Chondrocyte (in vitro differentiated cells): ENCODE measurements around the gene PTPRB. TPM values are rescaled to one million over a fixed set of nuclear protein-coding genes. Genes with fewer than 3 reads are reported as not detected.

ENCODE experiments used
- DNase-seq: peaks from one replicate; pipeline ENCODE4 v3.0.0; 2021; ENCODE audit warnings: mixed read lengths, low spot score
- H3K27ac Mint-ChIP-seq: one replicate; pipeline ENCODE4 v1.8.0; 2021; ENCODE audit warnings: mild to moderate bottlenecking, moderate library complexity, mixed read lengths; ENCODE audit not compliant: unreplicated experiment
- H3K27me3 Mint-ChIP-seq: 2 replicates; pipeline ENCODE4 v1.8.0; 2021; ENCODE audit warnings: low read depth, mixed read lengths
- H3K36me3 Mint-ChIP-seq: 2 replicates; pipeline ENCODE4 v1.8.0; 2021; ENCODE audit warnings: low read depth, mixed read lengths
- H3K4me1 Mint-ChIP-seq: 2 replicates; pipeline ENCODE4 v1.8.0; 2021; ENCODE audit warnings: low read depth, mild to moderate bottlenecking, mixed read lengths
- H3K4me3 Mint-ChIP-seq: one replicate; pipeline ENCODE4 v1.8.0; 2021; ENCODE audit warnings: mild to moderate bottlenecking, moderate library complexity, mixed read lengths; ENCODE audit not compliant: unreplicated experiment
- H3K9me3 Mint-ChIP-seq: 2 replicates; pipeline ENCODE4 v1.8.0; 2021; ENCODE audit warnings: low read depth, mixed read lengths
- CTCF ChIP-seq: fragments of 200-600 bp; sonication (generic); IDR thresholded peaks from 2 replicates; pipeline ENCODE4 v1.5.0; 2021; ENCODE audit warnings: antibody characterized with exemption, mild to moderate bottlenecking, moderate library complexity
- total RNA-seq: library from RNA; stranded (reverse); gene quantifications from 3 replicates; pipeline ENCODE4 v1.2.1, GENCODE V29; 2021

PTPRB gene
- total RNA-seq, 1 donor from 2014 or later = 0.37 TPM

- Mint-ChIP-seq H3K4me1 (peaks cover 14% of the 10 kb centered on the region), H3K4me3 (no peak overlapping the region), H3K36me3 (no peaks in the 10 kb centered on the region), H3K27ac (no peak overlapping the region), H3K27me3 (no peaks in the 10 kb centered on the region), H3K9me3 (no peaks in the 10 kb centered on the region)
- TF ChIP-seq CTCF = no peak
- no peak for DNase-seq
These were observed 87.0 kb downstream of the PTPRB start for GRCh38 chr12:70550180-70550577.

DNA sequence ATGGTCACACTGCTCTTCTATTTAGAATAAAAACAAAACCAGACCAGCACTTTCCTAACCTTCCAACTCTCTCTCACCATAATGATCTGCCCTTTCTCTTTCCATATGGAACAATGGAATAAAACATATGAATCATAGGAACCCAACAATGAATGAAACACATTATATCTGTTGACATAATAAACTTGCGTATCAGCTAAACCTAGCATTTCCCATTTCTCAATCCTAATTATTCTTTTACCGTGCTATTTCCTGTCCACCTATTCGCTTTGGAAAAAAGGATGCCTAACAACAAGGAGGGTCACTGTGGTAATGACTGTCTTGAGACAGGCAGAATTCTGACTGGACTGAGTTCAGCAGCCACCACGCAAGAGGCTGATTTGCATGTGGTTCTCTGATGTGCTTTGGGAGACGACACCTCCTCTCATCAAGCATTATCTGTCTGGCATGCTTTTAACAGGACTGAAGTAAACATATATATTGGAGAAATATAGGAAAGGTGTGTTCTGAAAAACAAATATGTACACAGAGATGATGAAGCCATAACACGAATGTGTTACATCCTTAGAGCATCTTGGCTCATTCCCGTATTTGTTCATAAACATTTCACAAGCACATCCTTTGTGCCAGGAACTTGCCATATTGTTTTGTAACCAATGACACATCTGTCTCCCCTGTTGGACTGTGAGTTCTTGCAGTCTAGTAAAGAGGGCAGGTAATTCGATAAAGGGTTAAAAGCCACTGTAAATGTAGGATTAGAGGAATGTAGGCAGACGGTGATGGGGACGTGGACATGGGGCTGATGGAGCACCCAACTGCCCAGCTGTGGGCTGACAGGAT is 87.7 kb downstream of the PTPRB start:
- TF ChIP-seq CTCF = no peak
- Mint-ChIP-seq H3K9me3 (no peaks in the 10 kb centered on the region), H3K4me3 (no peak overlapping the region), H3K36me3 (peaks cover 2% of the 10 kb centered on the region), H3K4me1 (peaks cover 14% of the 10 kb centered on the region), H3K27me3 (no peaks in the 10 kb centered on the region), H3K27ac (no peak overlapping the region)
- DNase-seq = no peak

DNA sequence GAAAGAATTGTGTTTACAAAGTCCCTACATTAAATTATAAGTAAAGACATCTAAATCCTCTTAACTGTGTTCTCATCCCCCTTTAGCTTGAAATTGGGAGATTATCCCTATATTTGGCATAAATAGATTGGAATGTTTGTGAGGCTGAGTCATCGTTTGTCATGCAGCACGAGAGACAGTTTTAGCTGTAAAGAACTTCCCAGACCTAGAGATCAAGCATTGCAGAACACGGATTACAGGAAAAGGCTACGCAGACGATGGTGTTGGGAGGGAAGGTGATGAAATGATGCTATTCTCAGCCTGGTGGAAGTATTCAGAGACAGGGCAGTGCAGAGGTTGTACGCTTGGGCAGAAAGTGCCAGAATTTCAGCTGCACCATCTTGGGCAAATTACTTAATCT is 93.8 kb downstream of the PTPRB start:
- no peak overlapping the region for H3K4me3 Mint-ChIP-seq
- no peak for DNase-seq
- H3K9me3 Mint-ChIP-seq = no peaks in the 10 kb centered on the region
- peaks cover 15% of the 10 kb centered on the region for H3K4me1 Mint-ChIP-seq
- H3K36me3 Mint-ChIP-seq = peaks cover 2% of the 10 kb centered on the region
- H3K27ac Mint-ChIP-seq = peak overlapping the region; percentile 62
- no peaks in the 10 kb centered on the region for H3K27me3 Mint-ChIP-seq
- TF ChIP-seq CTCF = no peak

GRCh38 chr12:70540996-70541395 is 96.2 kb downstream of the PTPRB start:
- no peaks in the 10 kb centered on the region for H3K27me3 Mint-ChIP-seq
- TF ChIP-seq CTCF = no peak
- no peak overlapping the region for H3K27ac Mint-ChIP-seq
- H3K36me3 Mint-ChIP-seq = peaks cover 2% of the 10 kb centered on the region
- no peak overlapping the region for H3K4me3 Mint-ChIP-seq
- H3K4me1 Mint-ChIP-seq = peaks cover 11% of the 10 kb centered on the region
- no peaks in the 10 kb centered on the region for H3K9me3 Mint-ChIP-seq
- no peak for DNase-seq

DNA sequence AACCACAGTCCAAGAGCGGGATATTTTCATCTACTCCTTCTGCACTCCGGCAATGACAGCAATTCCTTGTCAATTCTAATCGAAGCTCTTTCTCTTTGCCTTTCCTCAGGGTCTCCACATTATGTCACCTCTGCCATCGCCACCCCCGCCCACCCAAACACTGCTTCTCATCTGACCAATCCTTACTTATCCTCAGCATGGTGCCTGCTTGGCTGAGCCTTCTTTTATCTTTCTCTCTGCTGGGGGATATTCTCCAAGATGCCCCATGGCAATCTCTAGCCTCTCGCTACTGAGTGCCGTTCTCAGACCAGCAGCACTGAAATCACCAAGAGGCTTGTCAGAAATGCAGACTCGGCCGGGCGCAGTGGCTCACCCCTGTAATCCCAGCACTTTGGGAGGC is 100.6 kb downstream of the PTPRB start:
- Mint-ChIP-seq H3K27me3 (no peaks in the 10 kb centered on the region), H3K9me3 (no peaks in the 10 kb centered on the region), H3K4me3 (no peak overlapping the region), H3K36me3 (no peaks in the 10 kb centered on the region), H3K4me1 (no peaks in the 10 kb centered on the region), H3K27ac (no peak overlapping the region)
- TF ChIP-seq CTCF = no peak
- no peak for DNase-seq
